CD4-positive, alpha-beta T cell treated with Interleukin-10 for 1 hour (primary cell): ENCODE measurements around the gene SDK2.
"Not testable (repeated sequence)": the region's sequence is repeated elsewhere in the genome, so short reads cannot be mapped to it uniquely, and the experiment has no call there.

ENCODE experiments used
- DNase-seq: peaks from one replicate; pipeline ENCODE4 v3.0.0-alpha.2; 2020

SDK2 gene

DNA sequence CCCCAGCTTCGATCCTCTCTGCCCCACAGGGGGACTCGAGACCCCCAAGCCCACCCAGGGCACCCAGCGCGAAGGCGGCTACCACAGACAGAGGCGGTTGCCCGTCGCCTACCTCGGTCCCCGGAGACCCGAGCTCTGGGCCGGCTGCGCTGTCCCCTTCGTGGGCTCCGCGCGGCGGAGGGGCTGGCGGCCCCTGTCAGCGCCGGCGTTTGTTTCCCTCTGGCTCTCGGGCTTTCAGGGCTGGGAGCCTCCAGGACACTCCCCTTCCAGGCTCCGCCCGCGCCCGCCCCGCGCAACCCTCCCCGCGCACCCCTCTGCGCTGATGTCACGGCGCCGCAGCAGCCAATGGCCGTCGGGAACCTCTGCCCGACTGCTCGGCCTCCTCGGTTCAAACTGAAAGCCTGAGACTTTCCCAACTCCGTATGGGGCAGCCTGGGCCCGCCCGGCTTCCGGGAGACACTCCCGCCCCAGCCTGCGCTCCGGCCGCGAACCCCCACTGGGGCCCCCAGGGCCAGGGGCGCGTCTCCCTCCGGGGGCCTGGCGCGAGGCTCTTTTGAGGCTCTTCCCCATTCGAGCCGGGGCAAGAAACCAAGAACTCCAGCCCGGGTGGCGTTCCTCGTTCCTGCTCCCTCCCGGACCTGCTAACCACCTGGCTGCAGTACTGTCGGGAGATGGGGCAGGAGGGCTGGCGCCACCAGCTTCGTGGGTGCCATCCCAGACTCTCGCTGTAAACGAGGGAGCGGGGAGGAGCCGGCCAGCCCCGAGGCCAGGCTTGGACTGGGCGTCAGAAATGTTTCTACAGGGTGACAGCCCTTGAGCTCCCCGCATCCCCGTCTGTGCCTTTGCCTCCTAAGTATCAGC is 332.2 kb downstream of the SDK2 start, which contains the start of gene CDC42EP4:
Gene CDC42EP4 (minus strand): TSS at position 221 of the 861 bp plus-strand sequence. CDS start 25,501 bp downstream, outside the sequence.
- DNase-seq = peak; percentile 86

DNA sequence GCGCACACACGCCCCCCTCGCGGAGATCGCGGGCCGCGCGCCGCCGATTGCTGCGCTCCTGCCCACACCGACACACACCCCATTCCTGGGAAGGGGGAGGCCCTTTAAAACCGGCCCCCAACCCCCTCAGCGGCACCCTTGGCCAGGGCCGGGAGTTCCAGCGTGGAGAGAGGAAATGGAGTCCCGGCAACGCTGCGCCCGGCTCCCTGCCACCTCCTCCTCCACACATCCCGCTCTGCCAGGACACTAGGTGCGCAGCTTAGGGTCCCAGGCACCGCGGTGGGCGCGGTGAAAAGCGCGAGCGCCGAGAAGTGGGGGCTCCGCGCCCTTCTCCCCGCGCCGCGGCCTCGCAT is 332.8 kb downstream of the SDK2 start:
- DNase-seq = no peak

DNA sequence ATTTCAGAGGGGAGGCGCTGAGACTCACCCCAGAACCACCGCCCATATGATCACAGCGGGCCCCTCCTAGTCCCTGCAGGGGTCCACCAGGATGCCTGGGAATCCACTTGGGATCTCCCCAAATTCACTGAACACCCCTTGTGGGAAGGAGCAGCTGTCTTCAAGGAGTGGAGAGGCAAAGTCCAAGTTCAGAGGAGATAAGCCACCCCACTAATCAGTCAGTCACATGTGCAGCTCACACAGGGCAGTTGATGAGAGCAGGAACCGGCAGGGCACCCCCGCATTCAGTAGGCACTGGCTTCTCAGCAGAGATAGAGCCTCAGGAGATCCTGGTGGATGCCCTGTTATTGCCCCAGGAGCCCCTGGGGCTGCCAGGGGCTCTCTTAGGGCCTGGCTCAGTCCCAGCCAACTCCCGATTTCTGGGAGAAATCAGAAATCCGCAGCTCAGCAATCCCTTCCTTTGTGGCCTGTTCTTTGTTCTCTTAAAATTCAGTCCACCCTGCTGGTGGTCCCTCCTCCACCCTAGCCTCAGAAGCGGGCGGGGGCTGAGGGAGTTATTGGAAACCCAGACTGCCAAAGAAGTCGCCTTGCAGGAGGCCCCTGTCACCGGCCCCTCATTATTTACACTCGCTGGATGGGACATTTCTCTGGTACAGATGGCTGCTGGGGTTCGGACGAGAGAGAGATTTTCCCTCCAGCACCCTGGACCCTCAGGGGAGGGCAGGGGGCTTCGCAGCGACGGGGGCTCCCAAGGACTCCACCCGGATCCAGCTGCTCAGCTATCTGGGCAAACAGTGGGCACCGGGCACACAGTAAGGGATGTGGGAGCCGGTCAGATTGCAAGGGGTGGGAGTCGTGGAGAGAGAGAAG is 334.3 kb downstream of the SDK2 start:
- no peak for DNase-seq

DNA sequence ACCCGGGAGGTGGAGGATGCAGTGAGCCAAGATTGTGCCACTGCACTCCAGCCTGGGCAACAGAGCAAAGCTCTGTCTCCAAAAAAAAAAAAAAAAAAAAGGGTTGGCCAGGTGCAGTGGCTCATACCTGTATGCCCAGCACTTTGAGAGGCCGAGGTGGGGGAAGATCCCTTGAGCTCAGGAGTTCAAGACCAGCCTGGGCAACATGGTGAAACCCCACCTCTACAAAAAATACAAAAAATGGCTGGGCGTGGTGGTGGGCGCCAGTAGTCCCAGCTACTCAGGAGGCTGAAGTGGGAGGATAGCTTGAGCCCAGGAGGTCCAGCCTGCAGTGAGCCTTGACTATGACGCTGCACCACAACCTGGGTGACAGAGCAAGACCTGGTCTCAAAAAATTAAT is 335.3 kb downstream of the SDK2 start:
- not testable (repeated sequence) for DNase-seq

DNA sequence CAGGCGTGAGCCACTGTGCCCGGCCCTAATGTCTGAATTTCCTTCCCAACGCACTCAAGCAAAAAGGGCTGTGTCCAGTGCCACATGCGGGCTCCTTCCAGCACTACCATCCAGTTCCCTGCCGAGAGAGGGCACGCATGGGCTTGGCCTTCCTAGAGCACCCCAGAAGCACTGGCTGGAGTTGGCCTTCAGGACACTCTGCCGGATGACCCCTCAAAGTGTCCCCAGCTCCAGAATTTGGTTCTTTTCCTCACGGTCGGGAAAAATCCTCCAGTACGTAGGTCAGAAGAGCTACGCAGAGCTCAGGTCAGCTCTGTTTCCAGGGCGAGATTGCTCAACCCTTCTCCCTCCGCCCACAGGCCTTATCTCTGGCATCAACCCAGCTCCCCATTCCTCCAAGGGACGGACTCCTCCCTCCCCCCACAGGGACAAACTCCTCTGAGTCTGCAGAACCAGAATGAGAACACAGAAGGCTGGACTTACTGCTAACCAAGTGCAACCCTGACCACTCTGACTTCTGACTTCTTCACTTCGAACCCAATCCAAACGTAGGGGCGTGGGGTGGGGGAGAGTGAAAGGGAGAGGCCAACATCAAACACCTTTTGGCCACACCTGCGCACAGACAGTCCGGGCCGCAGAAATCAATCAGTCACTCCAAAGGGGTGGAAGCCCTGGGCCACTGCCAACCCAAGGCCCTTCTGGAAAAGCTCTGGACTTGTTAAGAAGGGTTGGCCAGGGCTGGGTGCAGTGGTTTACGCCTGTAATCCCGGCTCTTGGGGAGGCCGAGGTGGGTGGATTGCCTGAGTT is 336.0 kb downstream of the SDK2 start:
- no peak for DNase-seq

DNA sequence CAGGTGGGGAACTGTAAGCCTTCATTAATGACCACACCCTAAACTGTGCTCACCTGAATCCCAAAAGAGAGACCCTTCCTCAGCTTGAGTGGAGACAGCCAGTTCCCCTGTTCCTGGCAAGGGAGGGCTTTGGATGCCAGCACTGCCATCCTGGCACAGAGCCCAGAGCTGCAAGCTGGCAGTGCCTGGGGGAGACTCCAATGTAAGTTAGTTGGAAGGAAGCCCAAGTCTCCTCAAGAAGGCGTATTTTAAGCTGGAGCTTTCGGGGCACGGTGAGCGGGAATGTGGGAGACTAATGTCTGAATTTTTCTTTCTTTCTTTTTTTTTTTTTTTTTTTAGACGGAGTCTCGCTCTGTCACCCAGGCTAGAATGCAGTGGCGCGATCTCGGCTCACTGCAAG is 337.1 kb downstream of the SDK2 start:
- DNase-seq = no peak

DNA sequence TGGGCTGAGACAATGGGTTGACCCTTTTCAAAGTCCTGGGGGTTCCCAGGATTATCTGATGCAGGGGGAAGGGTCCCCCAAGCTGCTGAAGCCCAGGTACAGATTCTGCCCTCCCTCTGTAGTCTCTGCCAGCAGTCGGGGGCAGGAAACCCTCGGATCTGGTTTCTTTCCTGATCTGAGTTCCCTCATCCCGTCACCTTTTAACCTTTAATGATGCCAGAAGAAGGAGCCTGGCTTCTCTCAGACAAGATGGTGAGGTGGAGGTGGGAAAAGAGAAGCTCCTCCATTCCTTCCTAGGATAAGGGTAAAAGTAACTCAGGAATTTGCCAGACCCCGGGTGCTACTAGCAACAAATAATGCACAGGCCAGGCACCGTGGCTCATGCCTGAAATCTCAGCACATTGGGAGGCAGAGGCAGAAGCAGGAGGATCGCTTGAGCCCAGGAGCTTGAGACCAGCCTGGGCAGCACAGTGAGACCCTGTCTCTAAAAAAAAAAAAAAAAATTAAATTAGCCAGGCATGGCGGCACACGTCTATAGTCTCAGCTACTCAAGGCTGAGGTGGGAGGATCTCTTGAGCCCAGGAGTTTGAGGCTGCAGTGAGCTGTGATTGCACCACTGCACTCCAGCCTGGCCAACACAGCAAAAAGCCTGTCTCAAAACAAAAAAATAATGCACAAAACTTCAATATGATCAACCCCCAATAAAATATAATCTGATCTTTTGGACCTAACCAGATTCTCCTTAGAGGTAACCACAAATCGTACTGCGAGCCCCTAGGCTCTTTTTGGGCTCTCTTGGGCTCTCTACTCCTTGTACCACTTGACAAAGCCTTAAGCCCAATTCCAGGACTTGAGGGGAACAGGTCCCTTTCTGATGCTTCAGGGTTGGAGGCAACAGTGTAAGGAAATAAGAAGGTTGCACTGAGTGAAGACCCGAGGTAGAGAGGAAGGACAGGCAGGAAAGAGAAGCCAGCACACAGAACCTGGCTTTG is 338.1 kb downstream of the SDK2 start:
- DNase-seq = no peak

DNA sequence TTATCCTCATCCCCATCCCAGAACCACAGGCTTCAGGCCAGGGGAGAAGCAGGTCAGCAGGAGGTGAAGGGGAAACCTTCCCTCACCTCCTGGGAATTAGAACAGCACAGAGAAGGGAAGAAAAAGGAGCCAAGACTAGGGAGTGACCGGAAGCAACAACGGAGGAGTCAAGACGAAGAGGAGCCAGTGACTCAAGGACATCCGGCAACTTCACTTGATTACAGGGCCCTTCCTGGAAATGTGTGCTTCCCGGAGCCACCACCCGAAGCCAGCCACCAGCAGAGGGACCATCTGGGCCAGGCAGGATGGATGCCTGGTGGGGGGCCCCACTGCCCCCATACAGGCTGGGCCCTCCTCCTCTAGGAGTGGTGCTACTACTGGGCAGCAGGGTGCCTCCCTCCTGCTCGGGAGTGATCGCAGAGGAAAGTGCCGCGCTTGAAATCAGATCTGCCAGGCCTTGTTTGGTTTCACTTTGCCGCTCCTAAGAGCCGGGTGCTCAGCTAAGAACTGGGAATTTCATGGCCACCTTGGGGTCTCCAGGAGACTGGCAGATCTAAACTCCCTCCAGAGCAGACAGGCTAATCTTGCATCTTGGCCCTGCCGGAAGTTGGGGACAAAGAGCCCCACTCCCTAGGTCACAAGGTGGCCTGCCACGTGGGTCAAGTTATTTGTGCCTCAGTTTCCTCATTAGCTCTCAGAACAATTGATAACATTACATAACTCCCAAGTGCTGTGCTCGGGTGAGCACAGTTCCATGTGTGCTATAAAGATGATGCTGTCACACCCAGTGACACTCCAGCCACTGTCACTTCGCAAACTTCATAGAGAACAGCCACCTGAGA is 339.1 kb downstream of the SDK2 start:
- no peak for DNase-seq

DNA sequence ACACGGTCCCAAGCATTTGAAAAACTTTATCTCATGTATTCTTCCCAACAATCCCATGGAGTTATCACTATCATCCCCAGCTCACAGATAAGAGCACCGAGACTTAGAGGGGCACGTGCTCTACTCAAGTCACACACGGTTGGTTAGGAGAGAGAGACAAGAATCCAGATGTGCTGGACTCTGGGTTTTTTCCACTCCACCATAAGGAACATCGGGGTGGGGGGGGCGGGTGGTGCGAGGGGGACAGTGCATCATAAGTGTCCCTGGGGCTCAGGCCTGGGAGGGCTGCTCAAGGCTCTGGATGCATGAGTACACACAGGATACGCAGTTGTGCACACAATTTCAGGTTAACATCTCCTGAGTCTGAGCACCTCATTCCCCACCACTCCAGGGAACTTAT is 339.8 kb downstream of the SDK2 start:
- DNase-seq = no peak

DNA sequence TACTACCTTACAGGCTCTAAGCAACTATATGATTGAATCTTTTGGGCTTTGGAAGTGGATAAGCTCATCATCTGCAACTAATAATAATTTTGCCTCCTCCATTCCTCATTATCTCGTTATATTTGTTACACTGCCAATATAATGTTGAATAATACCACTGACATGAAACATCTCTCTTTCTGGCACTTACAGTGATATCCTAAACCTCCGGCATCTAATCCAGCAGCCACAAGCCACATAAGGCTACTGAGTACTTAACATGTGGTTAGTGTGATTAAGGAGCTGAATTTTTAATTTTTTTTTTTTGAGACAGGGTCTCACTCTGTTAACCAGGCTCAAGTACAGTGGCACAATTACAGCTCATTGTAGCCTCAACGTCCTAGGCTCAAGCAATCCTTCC is 342.1 kb downstream of the SDK2 start:
- DNase-seq = no peak

DNA sequence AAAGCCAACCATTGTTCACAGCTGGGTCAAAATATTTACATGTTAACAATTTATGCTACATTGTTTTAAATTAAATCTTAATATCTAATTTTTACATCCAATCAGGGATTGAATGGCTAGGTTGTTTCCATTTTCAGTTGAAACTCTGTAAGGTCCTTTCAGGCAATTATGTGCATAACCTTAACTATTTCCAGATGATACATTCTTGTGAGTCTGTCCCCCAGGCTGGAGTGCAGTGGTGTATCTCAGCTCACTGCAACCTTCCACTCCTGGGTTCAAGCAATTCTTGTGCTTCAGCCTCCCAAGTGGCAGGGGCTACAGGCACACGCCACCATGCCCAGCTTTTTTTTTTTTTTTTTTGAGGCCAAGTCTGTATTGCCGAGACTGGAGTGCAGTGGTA is 342.9 kb downstream of the SDK2 start:
- no peak for DNase-seq

DNA sequence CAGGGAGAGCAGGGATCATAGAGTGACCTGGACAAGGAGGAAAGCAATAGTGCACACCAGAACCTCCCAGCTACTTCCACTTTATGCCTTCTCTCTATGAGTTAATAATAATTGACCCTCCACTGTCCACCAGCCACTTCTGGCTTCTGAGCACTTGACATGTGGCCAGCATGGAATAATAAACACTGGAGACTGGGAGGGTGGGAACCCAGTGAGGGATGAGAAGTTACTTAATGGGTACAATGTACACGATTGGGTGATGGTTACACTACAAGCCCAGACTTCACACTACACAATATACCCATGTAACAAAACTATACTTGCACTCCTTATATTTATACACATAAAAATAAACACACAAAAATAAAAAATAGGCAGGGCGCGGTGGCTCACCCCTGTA is 343.9 kb downstream of the SDK2 start:
- DNase-seq = no peak

DNA sequence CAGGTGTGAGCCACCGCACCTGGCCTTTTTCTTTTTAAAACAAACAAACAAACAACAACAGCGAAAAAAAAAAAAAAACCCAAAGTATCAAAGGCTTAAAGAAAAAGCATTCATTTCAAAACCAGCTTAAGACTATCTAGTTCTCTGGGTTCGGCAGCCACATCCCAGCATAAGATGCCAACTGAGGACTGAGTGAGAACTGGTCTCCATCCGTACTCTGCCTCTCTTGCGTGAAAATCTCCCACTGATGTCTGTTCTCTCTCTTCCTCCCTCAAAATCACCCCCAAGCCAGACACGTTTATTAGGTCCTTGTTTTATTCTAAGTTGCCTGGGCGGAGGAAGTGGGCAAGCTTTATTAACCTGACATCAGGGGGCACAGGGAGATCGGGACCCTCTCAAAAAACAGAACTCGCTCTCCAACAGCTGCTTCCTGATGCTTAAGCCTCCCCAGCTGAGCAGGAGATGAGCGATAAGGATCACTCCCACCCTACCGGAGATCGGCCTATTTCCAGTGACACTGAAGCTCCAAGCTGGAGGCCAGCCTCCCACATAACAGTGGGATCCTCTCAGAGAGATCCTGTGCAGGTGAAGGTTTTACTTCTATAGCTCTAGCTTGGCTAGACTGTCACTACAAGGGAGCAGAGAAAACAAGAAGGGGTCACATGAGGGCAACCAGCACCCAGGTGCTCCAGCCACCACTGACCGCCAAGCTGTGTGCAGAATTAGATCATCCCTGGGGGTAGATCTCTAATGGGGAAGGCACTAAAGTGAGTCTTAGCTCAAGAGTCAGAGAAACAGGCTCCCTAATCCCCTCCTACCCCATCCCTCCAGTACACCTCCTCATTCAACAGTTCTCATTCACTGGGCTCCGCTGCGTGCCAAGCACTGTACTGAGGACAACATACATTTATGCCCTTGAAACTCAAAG is 346.0 kb downstream of the SDK2 start:
- DNase-seq = no peak

DNA sequence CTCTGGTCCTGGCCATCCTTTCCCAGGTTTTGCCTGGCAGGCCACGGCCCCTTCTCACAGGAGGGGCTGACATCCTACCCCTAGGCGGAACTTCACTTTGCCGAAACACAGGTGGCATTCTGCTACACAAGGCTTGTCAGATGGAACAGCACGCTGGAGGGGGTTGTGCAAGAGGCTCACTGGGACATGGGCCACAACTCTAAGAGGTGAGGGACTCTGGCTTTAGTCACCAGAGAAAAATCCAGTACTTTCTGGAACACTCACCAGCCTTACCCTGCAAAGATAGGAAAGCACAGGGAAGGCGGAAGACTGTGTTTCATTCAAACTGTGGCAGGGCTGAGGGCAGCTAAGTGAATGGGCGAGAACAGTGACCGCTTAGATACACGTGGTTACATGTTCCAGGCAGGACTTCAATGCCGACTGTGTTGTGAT is 350.7 kb downstream of the SDK2 start:
- no peak for DNase-seq

DNA sequence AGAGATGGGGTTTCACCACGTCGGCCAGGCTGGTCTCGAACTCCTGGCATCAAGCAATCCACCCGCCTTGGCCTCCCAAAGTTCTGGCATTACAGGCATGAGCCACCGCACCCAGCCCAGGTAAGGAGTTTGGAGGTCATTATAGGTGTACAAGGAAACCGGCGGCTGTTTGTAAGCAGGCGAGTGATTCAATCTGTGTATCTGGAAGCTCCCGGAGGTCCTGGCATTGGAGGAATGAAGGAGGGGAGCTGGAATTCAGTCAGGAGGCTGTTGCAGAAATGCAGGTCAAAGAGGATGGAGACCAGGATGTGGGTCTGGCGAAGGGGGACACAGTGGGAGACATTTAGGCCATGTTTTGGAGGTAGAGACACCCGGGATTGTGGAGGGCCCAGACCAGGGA is 351.2 kb downstream of the SDK2 start:
- no peak for DNase-seq

DNA sequence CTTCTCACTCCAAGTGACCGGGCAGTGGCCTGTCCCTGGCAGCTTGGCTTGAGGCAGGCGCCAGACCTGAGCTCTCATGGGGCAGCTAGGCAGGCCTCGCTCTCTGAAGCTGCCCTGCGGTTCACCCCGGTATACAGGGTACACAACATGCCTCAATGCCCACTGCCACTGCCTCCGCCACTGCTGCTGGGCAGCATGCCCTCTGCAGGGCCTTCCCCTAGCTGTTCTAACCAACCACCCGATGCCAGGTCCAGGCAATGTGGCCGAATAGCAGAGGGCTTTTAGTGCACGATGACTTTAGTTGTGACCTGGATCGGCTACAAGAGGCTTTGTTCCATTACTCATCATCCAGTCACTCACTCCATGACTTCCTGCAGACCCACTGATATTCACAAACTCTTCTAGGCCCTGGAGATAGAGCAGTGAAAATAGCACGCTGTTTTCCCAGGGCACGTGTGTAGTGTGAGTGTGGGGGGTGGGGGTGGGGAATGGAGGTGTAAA is 352.2 kb downstream of the SDK2 start:
- DNase-seq = no peak

DNA sequence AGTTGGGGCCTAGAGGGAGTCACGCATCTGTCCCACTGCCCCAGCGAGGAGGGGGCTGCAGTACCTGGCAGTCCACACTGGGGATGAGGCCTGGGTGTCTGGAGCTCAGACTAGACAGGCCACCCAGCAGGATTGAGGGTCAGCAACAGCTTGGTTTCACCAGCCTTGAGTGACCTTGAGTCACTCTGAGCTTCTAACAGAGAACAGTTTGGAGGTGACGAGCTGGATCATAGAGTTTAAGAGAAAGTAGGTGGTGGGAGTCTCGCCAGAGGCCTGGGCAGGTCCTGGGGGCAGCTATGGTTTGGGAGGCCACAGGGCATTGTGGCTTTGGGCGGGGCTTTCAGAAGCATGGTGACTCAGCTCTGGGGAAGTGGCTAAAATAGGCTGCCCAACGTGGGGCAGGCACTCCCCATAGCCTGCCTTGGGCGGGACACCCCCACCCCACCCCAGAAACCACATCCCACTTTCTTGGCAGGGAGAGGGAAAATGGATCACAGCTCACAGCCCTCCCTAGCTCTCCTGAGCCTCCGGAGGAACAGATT is 352.9 kb downstream of the SDK2 start:
- peak; percentile 18 for DNase-seq

DNA sequence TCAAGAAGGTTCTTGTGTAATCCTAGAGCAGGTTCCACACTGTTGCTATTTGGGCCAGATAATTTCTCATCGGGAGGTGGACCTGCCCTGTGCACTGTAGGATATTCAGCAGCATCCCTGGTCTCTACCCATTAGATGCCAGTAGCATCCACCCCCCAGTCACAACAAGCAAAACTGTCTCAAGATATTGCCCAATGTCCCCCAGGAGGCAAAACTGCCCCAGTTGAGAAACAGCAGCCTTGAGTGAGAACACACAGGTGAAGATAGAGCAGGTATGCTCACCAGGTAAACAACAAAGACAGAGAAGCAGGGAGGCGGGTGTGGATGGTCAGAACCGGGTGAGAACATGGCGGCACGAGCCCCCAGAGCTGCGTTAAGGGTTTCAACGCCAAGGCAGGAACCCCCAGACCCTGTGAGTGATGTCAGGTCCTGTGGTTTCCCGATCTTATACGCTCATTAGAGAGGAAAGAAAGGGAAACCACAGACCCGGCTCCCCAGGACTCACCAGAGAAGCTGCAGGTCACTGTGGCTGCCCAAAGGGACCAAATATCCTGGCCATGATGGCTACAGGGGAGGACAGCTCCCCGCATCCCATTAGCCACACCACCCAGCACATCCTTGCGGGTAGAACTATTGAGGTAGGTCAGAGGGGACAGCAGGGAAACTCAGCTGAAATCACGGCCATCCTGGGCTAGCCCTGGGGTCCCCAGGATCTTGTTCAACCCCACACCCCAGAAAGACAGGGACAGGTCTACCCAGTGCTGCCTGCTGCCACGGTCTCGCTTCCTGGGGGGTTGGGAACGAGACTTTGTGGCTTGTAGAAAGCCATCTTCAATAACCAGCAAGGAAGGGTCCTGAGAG is 353.6 kb downstream of the SDK2 start:
- no peak for DNase-seq
